Stimulated activated CD8-positive, alpha-beta memory T cell treated with anti-CD3 and anti-CD28 coated beads, Interleukin-12 subunit alpha, Interleukin-12 subunit beta, amount 100 ng/mL, for 24 hours (primary cell): ENCODE results near the gene AIP.
"Not testable (repeated sequence)": the region's sequence is repeated elsewhere in the genome, so short reads cannot be mapped to it uniquely, and the experiment has no call there.

Experiments
- DNase-seq: peaks from one replicate; pipeline ENCODE4 v3.0.0-alpha.2; 2020; ENCODE audit errors: extremely low read depth

AIP gene

GRCh38 chr11:67507242-67507863, 24.5 kb downstream of the AIP start:
- DNase-seq, result no peak

- peak; percentile 97 for DNase-seq
Measured at GRCh38 chr11:67507864-67508485, 25.1 kb downstream of the AIP start, which contains the start of gene CDK2AP2. Gene CDK2AP2, minus strand, starts transcription at chr11:67508162. Its CDS starts 80 bp downstream, at chr11:67508082.

GRCh38 chr11:67508486-67509121, 25.8 kb downstream of the AIP start:
- DNase-seq, result peak; percentile 100

GRCh38 chr11:67510023-67510345, 27.2 kb downstream of the AIP start:
- no peak for DNase-seq

GRCh38 chr11:67511558-67511957, 28.7 kb downstream of the AIP start:
- not testable (repeated sequence) for DNase-seq

- DNase-seq, result no peak
Measured at GRCh38 chr11:67514116-67514515, 31.3 kb downstream of the AIP start.

GRCh38 chr11:67516806-67517205, 34.0 kb downstream of the AIP start:
- no peak for DNase-seq

- DNase-seq, result no peak
Measured at GRCh38 chr11:67517784-67518552, 35.1 kb downstream of the AIP start.

- no peak for DNase-seq
Measured at GRCh38 chr11:67519726-67520125, 36.9 kb downstream of the AIP start.

GRCh38 chr11:67520856-67521824, 38.3 kb downstream of the AIP start:
- no peak for DNase-seq

GRCh38 chr11:67521924-67522323, 39.1 kb downstream of the AIP start:
- no peak for DNase-seq

GRCh38 chr11:67522338-67522737, 39.5 kb downstream of the AIP start:
- DNase-seq, result no peak

GRCh38 chr11:67522844-67523555, 40.2 kb downstream of the AIP start, which contains the start of gene CABP2:
Gene CABP2, minus strand, starts transcription at chr11:67523446. Its CDS starts 120 bp downstream, at chr11:67523326.
- DNase-seq, result no peak

GRCh38 chr11:67523556-67524479, 41.0 kb downstream of the AIP start:
- no peak for DNase-seq

GRCh38 chr11:67524480-67524808, 41.6 kb downstream of the AIP start:
- no peak for DNase-seq

GRCh38 chr11:67525275-67525976, 42.6 kb downstream of the AIP start:
- DNase-seq, result no peak

GRCh38 chr11:67528376-67528775, 45.5 kb downstream of the AIP start:
- no peak for DNase-seq

GRCh38 chr11:67530282-67530592, 47.4 kb downstream of the AIP start:
- DNase-seq, result no peak

GRCh38 chr11:67532889-67533288, 50.1 kb downstream of the AIP start:
- DNase-seq, result no peak
